ENCODE results near the gene S100A2. TPM values are rescaled to one million over a fixed set of nuclear protein-coding genes. Genes with fewer than 3 reads are reported as not detected.

Gene S100A2
- total RNA-seq, 3 donors from 2014 or later: 0.33 to 5.4 TPM; not detected in 1

- peak overlapping the region in 2 of 3 donors; percentile 68 to 83 for H3K4me3 ChIP-seq
- H3K36me3 ChIP-seq: no peaks in the 10 kb centered on the region
- TF ChIP-seq POLR2A (IDR thresholded peaks at IDR 0.05): no peak
- TF ChIP-seq CTCF (IDR thresholded peaks at IDR 0.05): no peak
- TF ChIP-seq POLR2AphosphoS5 (IDR thresholded peaks at IDR 0.05): no peak
- intact Hi-C loops (cut with DNase I; ENCODE audit: low total_unique reads): no loop called here
- no peaks in the 10 kb centered on the region for H3K9me3 ChIP-seq
- DNase-seq (ENCODE audit: low spot score in 2 of 2): no peak
- H3K4me1 ChIP-seq: peaks cover 16 to 41% of the 10 kb centered on the region in 2 donors
- H3K27ac ChIP-seq: peak overlapping the region; percentile 98 to 100
- no peaks in the 10 kb centered on the region for H3K27me3 ChIP-seq
Measured at GRCh38 chr1:153613406-153613805, 47.8 kb upstream of the S100A2 start.

DNA sequence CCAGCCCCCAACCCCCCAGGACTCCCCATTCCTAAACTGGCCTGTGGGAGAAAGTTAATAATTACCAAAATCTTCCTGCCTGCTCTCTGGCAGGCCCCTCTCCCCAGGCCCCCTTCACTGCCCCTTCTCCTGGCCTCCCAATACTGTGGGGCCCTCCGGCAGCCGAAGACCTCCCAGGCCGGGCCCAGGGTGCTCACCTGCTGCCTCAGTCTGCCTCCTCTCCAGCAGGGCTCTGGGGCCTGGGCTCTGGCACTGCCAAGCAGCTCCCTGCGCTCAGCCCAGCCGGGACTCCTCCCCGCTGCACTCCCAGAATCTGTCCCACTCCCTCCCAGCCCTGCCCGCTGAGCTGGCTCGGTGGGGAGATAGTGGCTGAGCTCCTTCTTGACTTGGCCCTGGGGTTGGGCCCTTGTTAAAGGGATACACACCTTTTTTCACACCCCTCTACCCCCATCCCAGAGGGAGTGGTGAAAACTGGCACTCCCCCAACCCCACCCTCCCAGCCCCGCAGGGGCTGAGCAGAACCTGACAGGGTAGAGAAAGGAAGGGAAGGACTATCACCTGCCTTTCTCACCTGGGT lies 47.2 kb upstream of the S100A2 start, which contains the start of gene S100A16:
Gene S100A16, minus strand, starts transcription at position 383 of the 577 bp plus-strand sequence. CDS start 4,986 bp downstream, outside the sequence.
- H3K4me1 ChIP-seq: peaks cover 20 to 46% of the 10 kb centered on the region in 2 donors

GRCh38 chr1:153612111-153612754 lies 46.6 kb upstream of the S100A2 start:
- peak overlapping the region; percentile 49 to 83 (median 68) for H3K4me3 ChIP-seq
- no peaks in the 10 kb centered on the region for H3K9me3 ChIP-seq
- TF ChIP-seq CTCF (IDR thresholded peaks at IDR 0.05) (no peak), POLR2AphosphoS5 (IDR thresholded peaks at IDR 0.05) (no peak), POLR2A (IDR thresholded peaks at IDR 0.05) (no peak)
- intact Hi-C loops (cut with DNase I; ENCODE audit: low total_unique reads): no loop called here
- peak in 1 of 2 donors; percentile 62 for DNase-seq (ENCODE audit: low spot score in 2 of 2)
- no peaks in the 10 kb centered on the region for H3K36me3 ChIP-seq
- H3K4me1 ChIP-seq: peaks cover 20 to 52% of the 10 kb centered on the region in 2 donors
- no peaks in the 10 kb centered on the region for H3K27me3 ChIP-seq
- peak overlapping the region; percentile 98 to 100 for H3K27ac ChIP-seq

More for the DNA sequence above, 47.2 kb upstream of the S100A2 start, which contains the start of gene S100A16:
- Histone ChIP-seq H3K9me3 (no peaks in the 10 kb centered on the region), H3K27ac (peak within 1 kb of the TSS; percentile 98 to 100), H3K27me3 (no peaks in the 10 kb centered on the region), H3K36me3 (no peaks in the 10 kb centered on the region), H3K4me3 (peak within 1 kb of the TSS; percentile 49 to 83 (median 68))
- intact Hi-C loops (cut with DNase I; ENCODE audit: low total_unique reads): no loop called here
- DNase-seq (ENCODE audit: low spot score in 2 of 2): peak; percentile 82
- TF ChIP-seq POLR2AphosphoS5 (IDR thresholded peaks at IDR 0.05) (peak; percentile 13 to 79 (median 40)), CTCF (IDR thresholded peaks at IDR 0.05) (no peak), POLR2A (IDR thresholded peaks at IDR 0.05) (peak; percentile 52)

- H3K4me3 ChIP-seq: peak overlapping the region in 2 of 3 donors; percentile 68 to 83
- no peak for TF ChIP-seq POLR2AphosphoS5 (IDR thresholded peaks at IDR 0.05)
- intact Hi-C loops (cut with DNase I; ENCODE audit: low total_unique reads): no loop called here
- H3K9me3 ChIP-seq: no peaks in the 10 kb centered on the region
- DNase-seq (ENCODE audit: low spot score in 2 of 2): no peak
- no peaks in the 10 kb centered on the region for H3K27me3 ChIP-seq
- H3K4me1 ChIP-seq: peaks cover 20 to 48% of the 10 kb centered on the region in 2 donors
- no peaks in the 10 kb centered on the region for H3K36me3 ChIP-seq
- H3K27ac ChIP-seq: peak overlapping the region; percentile 98 to 100
Measured at GRCh38 chr1:153611356-153611755, 45.7 kb upstream of the S100A2 start.

DNA sequence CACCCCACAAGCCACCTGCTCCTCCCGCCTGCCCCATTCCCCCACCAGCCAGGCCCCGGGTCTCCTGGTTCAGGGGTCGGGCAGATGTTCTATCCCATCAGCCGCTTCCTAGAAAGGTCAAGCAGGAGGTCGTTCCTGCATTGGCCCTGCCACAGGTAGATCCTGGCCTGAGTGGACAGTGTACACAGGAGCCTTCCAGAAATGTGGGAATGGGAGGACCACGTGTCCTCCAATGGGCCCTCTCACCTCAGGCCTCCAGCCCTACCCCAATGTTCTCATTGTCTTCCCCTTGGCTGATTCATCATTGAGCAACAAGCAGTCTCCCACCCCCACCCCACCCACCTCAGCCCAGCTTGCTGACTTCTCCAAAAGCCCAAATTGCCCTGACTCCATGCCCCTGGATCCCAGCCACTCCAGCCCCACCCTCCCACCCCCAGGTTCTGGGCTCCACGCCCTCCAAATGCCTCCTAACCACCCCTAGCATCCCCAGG lies 45.2 kb upstream of the S100A2 start:
- Histone ChIP-seq H3K36me3 (no peaks in the 10 kb centered on the region), H3K4me1 (peaks cover 20 to 45% of the 10 kb centered on the region in 2 donors), H3K9me3 (no peaks in the 10 kb centered on the region), H3K27me3 (no peaks in the 10 kb centered on the region), H3K4me3 (peak overlapping the region in 2 of 3 donors; percentile 68 to 83), H3K27ac (peak overlapping the region; percentile 98 to 100)
- intact Hi-C loops (cut with DNase I; ENCODE audit: low total_unique reads): no loop called here
- DNase-seq (ENCODE audit: low spot score in 2 of 2): no peak
- no peak for TF ChIP-seq POLR2A (IDR thresholded peaks at IDR 0.05)
- TF ChIP-seq POLR2AphosphoS5 (IDR thresholded peaks at IDR 0.05): peak in 1 of 3 donors; percentile 20

- H3K4me3 ChIP-seq: peak overlapping the region in 2 of 3 donors; percentile 68 to 83
- peak overlapping the region; percentile 98 to 100 for H3K27ac ChIP-seq
- no peaks in the 10 kb centered on the region for H3K27me3 ChIP-seq
- no peaks in the 10 kb centered on the region for H3K36me3 ChIP-seq
- no peak for DNase-seq (ENCODE audit: low spot score in 2 of 2)
- H3K4me1 ChIP-seq: peaks cover 16 to 41% of the 10 kb centered on the region in 2 donors
- no peak for TF ChIP-seq CTCF (IDR thresholded peaks at IDR 0.05)
- no peak for TF ChIP-seq POLR2AphosphoS5 (IDR thresholded peaks at IDR 0.05)
- no peak for TF ChIP-seq POLR2A (IDR thresholded peaks at IDR 0.05)
- H3K9me3 ChIP-seq: no peaks in the 10 kb centered on the region
- intact Hi-C loops (cut with DNase I; ENCODE audit: low total_unique reads): no loop called here
Measured at GRCh38 chr1:153610334-153610733, 44.7 kb upstream of the S100A2 start.
